Esophagus squamous epithelium (tissue), 4 donors: ENCODE data around the gene AAMDC.

Experiments used
- POLR2A ChIP-seq, 4 donors: fragments of 450-650 bp; IDR thresholded peaks; one replicate each; pipeline ENCODE4 v1.6.1; 2017; ENCODE audit warnings: antibody characterized with exemption in 4 of 4, mild to moderate bottlenecking in 4 of 4, moderate library complexity in 3 of 4
- TF ChIP-seq, protein P1 (sequence below), 6 experiments: fragments of 450-650 bp in 4 of 6; fragments of 200-600 bp in 2 of 6; sonication (generic) in 2 of 6; IDR thresholded peaks; one replicate each; pipeline ENCODE4 v1.5.1; 2016 to 2019; ENCODE audit warnings: antibody characterized with exemption in 6 of 6, mild to moderate bottlenecking in 4 of 6, moderate library complexity in 4 of 6

DNA sequence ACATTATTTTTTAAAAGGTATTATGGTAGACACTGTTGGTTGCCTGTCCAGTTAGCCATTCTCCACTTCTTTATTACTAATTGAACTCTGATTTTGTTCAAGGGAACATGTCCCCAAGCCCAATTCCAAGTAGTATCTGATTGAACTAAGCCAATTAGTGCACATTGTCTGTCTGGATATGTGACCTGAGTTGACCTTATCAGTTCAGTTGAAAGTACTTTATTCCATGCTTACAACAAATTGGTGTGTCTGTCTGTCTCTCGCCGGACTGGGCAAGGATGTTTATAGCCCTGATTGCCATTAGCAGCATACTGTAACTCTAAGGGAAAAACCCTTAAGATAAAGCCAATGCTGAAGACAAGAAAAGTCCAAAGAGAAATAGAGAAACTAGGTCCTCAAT, 87.9 kb downstream of the AAMDC start:
- TF ChIP-seq, protein P1, sequence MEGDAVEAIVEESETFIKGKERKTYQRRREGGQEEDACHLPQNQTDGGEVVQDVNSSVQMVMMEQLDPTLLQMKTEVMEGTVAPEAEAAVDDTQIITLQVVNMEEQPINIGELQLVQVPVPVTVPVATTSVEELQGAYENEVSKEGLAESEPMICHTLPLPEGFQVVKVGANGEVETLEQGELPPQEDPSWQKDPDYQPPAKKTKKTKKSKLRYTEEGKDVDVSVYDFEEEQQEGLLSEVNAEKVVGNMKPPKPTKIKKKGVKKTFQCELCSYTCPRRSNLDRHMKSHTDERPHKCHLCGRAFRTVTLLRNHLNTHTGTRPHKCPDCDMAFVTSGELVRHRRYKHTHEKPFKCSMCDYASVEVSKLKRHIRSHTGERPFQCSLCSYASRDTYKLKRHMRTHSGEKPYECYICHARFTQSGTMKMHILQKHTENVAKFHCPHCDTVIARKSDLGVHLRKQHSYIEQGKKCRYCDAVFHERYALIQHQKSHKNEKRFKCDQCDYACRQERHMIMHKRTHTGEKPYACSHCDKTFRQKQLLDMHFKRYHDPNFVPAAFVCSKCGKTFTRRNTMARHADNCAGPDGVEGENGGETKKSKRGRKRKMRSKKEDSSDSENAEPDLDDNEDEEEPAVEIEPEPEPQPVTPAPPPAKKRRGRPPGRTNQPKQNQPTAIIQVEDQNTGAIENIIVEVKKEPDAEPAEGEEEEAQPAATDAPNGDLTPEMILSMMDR (IDR thresholded peaks at IDR 0.05) = no peak
- TF ChIP-seq POLR2A (IDR thresholded peaks at IDR 0.05) = no peak
